ENCODE data around the gene ISL1. TPM values are rescaled to one million over a fixed set of nuclear protein-coding genes. Genes with fewer than 3 reads are reported as not detected.

Gene ISL1
- total RNA-seq, 1 donor: not detected

DNA sequence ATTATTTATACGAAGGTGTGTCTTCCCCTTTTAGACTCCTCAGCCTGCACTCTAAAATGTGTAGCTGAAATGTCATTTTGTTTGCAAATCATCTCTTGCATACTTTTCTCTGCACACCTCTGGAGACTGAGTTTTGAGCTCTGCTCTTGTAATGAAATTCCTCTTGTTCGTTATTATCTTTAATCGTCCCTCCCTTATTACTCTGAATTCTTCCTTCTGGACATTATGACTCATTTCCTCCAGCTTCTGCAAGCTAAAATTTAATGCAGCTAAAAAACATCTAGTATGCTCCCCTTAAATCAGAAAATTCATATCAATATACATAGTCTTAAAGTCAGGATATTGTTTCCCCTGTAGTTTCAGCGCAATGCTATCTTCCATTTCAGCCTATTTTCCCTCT is 13.5 kb downstream of the ISL1 start:
- DNase-seq (ENCODE audit: insufficient read length, low spot score, missing footprints): no peak
- H3K4me2 ChIP-seq (ENCODE audit: insufficient read depth, low read length): no peak overlapping the region
- no peaks in the 10 kb centered on the region for H3K27me3 ChIP-seq (ENCODE audit: insufficient read depth, low read length)
- no peak overlapping the region for H3K4me3 ChIP-seq (ENCODE audit: insufficient read depth, low read length)
- no peak overlapping the region for H2AFZ ChIP-seq (ENCODE audit: low read length)
- no peaks in the 10 kb centered on the region for H4K20me1 ChIP-seq (ENCODE audit: insufficient read depth, low read length)
- TF ChIP-seq, protein P1, sequence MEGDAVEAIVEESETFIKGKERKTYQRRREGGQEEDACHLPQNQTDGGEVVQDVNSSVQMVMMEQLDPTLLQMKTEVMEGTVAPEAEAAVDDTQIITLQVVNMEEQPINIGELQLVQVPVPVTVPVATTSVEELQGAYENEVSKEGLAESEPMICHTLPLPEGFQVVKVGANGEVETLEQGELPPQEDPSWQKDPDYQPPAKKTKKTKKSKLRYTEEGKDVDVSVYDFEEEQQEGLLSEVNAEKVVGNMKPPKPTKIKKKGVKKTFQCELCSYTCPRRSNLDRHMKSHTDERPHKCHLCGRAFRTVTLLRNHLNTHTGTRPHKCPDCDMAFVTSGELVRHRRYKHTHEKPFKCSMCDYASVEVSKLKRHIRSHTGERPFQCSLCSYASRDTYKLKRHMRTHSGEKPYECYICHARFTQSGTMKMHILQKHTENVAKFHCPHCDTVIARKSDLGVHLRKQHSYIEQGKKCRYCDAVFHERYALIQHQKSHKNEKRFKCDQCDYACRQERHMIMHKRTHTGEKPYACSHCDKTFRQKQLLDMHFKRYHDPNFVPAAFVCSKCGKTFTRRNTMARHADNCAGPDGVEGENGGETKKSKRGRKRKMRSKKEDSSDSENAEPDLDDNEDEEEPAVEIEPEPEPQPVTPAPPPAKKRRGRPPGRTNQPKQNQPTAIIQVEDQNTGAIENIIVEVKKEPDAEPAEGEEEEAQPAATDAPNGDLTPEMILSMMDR (IDR thresholded peaks at IDR 0.05; ENCODE audit: extremely low read depth, low read depth, low read length): no peak
- H3K27ac ChIP-seq (ENCODE audit: low read depth, low read length): no peak overlapping the region
- H3K79me2 ChIP-seq (ENCODE audit: insufficient read depth, low read length): no peaks in the 10 kb centered on the region
- no peaks in the 10 kb centered on the region for H3K9me3 ChIP-seq (ENCODE audit: low read depth, low read length)
- no peaks in the 10 kb centered on the region for H3K4me1 ChIP-seq (ENCODE audit: insufficient read depth, low read length)
- H3K36me3 ChIP-seq (ENCODE audit: insufficient read depth, low read length): no peaks in the 10 kb centered on the region

DNA sequence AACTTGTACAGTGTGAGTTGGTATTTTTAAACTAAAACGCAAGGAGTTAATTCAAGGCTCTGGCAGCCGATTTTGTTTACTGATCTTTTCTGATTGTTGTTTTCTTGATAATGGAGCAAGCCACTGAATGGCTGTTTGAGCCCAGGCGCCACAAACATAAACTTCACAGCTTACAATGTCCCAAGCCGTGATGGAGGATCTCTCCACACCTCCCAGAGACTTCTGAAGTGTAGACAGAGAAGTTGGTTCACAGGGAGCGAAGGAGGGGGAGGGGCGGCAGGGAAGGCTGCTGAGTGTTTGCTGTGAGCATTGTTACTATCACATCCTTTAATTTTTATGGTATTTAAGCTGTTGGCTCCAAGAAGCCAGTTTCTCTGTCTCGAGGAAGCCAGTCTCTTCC is 14.7 kb downstream of the ISL1 start:
- Histone ChIP-seq H2AFZ (ENCODE audit: low read length) (no peak overlapping the region), H3K36me3 (ENCODE audit: insufficient read depth, low read length) (no peaks in the 10 kb centered on the region), H3K9me3 (ENCODE audit: low read depth, low read length) (no peaks in the 10 kb centered on the region), H3K4me1 (ENCODE audit: insufficient read depth, low read length) (no peaks in the 10 kb centered on the region), H3K27me3 (ENCODE audit: insufficient read depth, low read length) (no peaks in the 10 kb centered on the region), H3K4me3 (ENCODE audit: insufficient read depth, low read length) (no peak overlapping the region), H3K4me2 (ENCODE audit: insufficient read depth, low read length) (no peak overlapping the region), H3K79me2 (ENCODE audit: insufficient read depth, low read length) (no peaks in the 10 kb centered on the region), H3K27ac (ENCODE audit: low read depth, low read length) (no peak overlapping the region), H4K20me1 (ENCODE audit: insufficient read depth, low read length) (no peaks in the 10 kb centered on the region)
- DNase-seq (ENCODE audit: insufficient read length, low spot score, missing footprints): no peak
- TF ChIP-seq, protein P1 (IDR thresholded peaks at IDR 0.05; ENCODE audit: extremely low read depth, low read depth, low read length): no peak

DNA sequence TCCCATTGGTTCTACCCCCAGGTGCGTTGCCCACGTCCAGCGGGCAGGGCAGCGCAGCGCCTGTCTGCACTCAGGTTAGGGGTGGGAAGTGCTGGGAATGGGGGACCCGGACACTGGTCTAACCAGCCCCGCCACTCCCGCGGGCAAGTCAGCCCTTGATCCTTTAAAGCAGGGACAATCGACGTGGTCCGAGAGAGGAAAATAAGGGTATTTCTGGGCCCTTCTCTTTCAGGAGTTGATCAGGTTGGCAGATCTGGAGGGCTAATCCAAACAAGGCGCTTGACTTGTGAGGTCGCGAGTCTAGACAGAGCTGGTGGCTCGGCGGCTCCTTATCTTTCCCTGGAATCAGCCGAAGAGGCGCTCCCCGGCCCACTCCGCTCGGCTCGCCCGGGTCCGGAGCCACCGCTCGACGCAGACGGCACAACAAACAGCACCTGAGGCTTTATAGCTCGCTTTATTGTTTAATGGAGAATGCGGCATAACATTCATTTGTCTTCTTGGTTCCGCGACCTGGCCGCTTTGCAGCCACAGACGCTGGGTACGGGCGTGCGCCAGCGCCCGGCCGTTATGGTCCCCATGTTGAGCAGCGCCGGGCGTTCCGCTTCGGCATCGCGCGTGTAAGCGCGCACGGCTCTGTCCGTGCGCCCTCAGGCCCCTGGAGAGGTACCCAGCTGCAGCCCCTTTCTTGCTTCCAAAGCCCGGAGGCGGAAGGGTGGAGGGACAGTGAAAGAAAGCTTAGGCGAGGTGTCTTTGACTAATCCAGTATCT is 15.8 kb downstream of the ISL1 start:
- Histone ChIP-seq H3K36me3 (ENCODE audit: insufficient read depth, low read length) (no peaks in the 10 kb centered on the region), H3K27me3 (ENCODE audit: insufficient read depth, low read length) (no peaks in the 10 kb centered on the region), H3K79me2 (ENCODE audit: insufficient read depth, low read length) (no peaks in the 10 kb centered on the region), H3K4me2 (ENCODE audit: insufficient read depth, low read length) (no peak overlapping the region), H3K9me3 (ENCODE audit: low read depth, low read length) (no peaks in the 10 kb centered on the region), H2AFZ (ENCODE audit: low read length) (no peak overlapping the region), H3K27ac (ENCODE audit: low read depth, low read length) (no peak overlapping the region), H4K20me1 (ENCODE audit: insufficient read depth, low read length) (no peaks in the 10 kb centered on the region), H3K4me3 (ENCODE audit: insufficient read depth, low read length) (no peak overlapping the region), H3K4me1 (ENCODE audit: insufficient read depth, low read length) (no peaks in the 10 kb centered on the region)
- no peak for DNase-seq (ENCODE audit: insufficient read length, low spot score, missing footprints)
- TF ChIP-seq, protein P1 (IDR thresholded peaks at IDR 0.05; ENCODE audit: extremely low read depth, low read depth, low read length): no peak

DNA sequence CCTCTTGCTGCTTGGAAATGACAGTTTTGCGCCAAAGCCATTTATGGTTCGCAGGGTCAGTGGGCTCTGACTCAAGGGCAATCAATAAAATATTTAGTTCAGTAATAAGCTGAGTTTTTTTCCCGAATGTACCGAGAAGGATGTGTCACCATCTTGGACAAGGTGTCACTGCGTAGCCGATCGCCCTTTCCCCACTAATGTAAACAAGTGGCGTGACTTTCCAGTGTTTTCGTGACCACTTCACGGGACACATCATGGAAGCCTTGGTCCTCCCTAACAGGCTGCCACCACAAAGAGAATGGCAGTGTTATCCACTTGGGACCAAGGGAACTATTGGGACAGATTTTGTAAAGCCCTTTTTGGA is 16.4 kb downstream of the ISL1 start:
- no peaks in the 10 kb centered on the region for H3K27me3 ChIP-seq (ENCODE audit: insufficient read depth, low read length)
- H3K4me2 ChIP-seq (ENCODE audit: insufficient read depth, low read length): no peak overlapping the region
- H3K36me3 ChIP-seq (ENCODE audit: insufficient read depth, low read length): no peaks in the 10 kb centered on the region
- no peaks in the 10 kb centered on the region for H3K9me3 ChIP-seq (ENCODE audit: low read depth, low read length)
- H3K79me2 ChIP-seq (ENCODE audit: insufficient read depth, low read length): no peaks in the 10 kb centered on the region
- DNase-seq (ENCODE audit: insufficient read length, low spot score, missing footprints): no peak
- no peaks in the 10 kb centered on the region for H4K20me1 ChIP-seq (ENCODE audit: insufficient read depth, low read length)
- H3K27ac ChIP-seq (ENCODE audit: low read depth, low read length): no peak overlapping the region
- TF ChIP-seq, protein P1 (IDR thresholded peaks at IDR 0.05; ENCODE audit: extremely low read depth, low read depth, low read length): no peak
- H3K4me3 ChIP-seq (ENCODE audit: insufficient read depth, low read length): no peak overlapping the region
- no peaks in the 10 kb centered on the region for H3K4me1 ChIP-seq (ENCODE audit: insufficient read depth, low read length)
- H2AFZ ChIP-seq (ENCODE audit: low read length): no peak overlapping the region

Measured in osteoblast (primary cell).